Epithelial cell of prostate (primary cell): Measurements from ENCODE around the gene MSH3.
A peak's percentile ranks its signal among the peaks of the same experiment; 100 is the strongest.
"Not testable (repeated sequence)": the region's sequence is repeated elsewhere in the genome, so short reads cannot be mapped to it uniquely, and the experiment has no call there.

Source experiments
- DNase-seq: peaks from one replicate; pipeline ENCODE4 v3.0.0-alpha.2; 2011; ENCODE audit warnings: low read depth, low spot score
- H3K27ac ChIP-seq: fragments of 450-650 bp; 2 replicates; pipeline ENCODE4 v1.5.1; 2017; ENCODE audit warnings: mild to moderate bottlenecking

Gene MSH3

DNA sequence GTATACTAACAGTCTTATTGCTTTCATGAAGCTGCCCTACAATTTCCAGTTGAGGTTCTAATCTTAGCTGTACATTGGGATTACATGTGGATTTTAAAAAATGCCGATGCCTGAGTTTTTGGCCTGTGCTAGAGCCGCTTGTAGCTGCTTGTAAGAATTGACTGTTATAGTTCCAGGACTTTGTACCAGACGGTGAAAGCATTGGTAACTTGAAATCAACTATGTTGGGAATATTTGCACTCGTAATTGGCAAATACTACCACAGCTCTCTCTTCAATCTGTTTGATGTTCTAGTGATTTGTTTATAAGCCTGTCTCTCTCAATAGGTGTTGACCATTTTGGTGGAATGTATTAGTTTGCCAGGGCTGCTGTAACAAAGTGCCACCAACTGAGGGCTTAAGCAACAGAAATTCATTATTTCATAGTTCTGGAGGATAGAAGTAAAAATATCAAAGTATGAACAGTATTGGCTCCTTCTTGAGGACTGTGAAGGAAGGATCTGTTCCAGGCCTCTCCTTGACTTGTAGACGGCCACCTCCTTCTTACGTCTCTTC lies 50.8 kb downstream of the MSH3 start:
- no peak for DNase-seq
- H3K27ac ChIP-seq = no peak overlapping the region

DNA sequence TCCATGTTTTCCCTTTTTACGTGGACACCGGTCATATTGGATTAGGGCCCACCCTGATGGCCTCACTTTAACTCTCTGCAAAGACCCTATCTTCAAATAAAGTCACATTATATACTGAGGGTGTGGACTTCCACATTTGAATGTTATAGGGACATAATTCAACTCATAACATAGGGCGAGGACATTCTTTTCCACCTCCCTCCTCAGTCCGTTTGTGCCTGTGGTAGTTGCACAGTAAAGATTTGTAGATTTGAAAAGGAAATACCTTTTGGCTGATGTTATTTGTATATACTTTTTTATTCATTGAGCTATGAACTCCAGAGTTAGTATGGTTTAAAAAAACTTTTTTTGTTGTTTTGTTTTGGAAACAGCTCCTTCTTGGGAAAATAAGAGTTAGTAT lies 51.3 kb downstream of the MSH3 start:
- H3K27ac ChIP-seq = no peak overlapping the region

DNA sequence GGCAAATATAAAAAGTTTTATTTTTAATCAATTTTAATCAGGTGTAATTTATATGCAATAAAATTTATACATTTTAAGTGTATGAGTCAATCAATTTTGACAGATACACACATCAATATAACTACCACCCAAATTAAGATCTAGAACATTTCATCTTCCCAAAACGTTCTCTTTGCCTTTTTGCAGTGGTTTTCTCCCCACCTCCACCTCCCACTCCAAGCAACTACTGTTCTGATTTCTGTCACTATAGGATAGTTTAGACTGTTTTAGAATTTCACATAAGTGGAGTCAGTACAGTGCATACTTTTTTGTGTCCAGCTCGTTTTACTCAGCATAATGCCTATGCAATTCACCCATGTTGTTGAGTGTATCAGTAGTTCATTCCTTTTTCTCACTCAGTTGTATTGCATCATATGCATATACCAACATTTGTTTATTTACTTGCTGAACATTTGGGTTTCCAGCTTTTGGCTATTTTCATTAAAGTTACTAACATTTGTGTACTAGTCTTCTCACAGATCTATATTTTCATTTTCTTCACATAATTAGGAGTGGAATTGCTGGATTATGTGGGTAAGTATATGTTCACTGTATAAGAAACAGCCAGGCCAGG lies 52.5 kb downstream of the MSH3 start:
- no peak for DNase-seq
- H3K27ac ChIP-seq = no peak overlapping the region

More for the DNA sequence above, 51.3 kb downstream of the MSH3 start:
- DNase-seq = no peak

DNA sequence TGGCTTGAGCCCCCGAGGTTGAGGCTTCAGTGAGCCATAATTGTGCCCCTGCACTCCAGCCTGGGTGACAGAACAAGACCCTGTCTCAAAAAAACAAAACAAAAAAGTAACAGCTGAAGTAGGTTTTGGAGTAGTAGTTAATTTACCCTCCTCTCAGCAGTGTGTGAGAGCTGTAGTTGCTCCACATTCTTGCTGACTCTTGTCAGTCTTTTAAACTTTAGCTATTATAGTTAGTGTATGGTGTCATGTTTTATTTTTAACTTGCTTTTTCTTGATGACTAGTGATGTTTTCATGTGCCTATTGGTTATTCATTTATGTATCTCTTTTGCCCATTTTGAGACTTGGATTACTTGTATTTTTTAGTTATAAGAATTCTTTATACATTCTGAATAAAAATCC lies 53.2 kb downstream of the MSH3 start:
- DNase-seq = no peak
- H3K27ac ChIP-seq = no peak overlapping the region

DNA sequence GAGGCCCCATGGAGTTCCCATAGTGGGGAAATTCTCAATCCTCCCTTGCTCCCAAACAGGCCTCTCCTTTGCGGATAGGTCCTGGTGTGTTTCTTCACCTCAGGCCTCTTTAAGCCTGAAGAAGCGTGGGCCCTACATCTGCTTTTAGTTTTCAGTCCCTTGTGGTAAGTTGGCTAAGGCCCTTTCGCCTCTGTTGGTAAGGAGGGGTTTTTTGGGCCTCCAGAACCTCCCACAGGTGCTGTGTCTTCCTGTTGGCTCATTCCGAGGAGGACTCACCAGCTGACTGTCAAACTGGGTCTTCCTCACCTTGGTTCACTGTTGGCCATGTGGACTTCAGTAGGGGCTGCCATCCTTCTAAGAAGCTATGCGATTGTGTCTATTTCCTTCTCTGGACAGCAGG lies 56.8 kb downstream of the MSH3 start:
- DNase-seq = no peak
- H3K27ac ChIP-seq = no peak overlapping the region

DNA sequence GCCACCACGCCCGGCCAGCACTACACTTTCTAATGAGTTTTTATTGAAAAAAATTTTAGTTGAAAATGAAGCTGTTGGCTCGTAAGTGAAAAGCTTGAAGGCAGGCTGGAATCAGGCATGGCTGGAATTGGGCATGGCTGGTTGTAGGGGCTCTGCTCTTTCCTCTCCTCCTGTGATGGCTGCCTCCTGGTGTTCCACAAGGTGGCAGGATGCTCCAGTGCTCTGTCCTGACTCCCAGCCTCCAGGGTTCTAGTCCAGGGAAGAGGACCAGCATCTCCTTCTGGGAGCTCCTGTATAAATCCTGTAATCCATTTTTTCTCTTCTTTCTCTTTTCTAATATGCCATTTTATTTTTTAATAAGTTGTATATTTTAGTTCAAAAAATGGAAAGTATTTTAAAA lies 57.5 kb downstream of the MSH3 start:
- no peak overlapping the region for H3K27ac ChIP-seq
- no peak for DNase-seq

DNA sequence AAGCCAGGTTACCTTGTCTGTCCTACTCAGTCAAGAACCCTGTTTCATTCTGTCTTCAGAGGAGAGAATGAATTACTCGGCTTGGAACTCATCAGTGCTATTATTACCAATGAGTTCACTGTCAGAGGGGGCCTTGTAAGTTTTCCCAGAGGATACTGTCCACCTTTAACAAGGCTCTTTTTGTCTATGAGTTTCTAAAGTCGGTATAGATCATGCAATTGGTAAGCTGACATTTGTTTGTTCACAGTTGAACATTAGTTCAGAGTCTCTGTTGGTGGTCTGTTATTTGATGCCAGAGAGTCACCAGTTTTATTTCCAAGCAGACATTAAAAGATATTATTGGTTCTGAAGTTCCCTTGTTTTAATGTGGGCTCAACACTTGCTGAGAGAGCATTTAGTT lies 58.5 kb downstream of the MSH3 start:
- DNase-seq = no peak
- no peak overlapping the region for H3K27ac ChIP-seq

DNA sequence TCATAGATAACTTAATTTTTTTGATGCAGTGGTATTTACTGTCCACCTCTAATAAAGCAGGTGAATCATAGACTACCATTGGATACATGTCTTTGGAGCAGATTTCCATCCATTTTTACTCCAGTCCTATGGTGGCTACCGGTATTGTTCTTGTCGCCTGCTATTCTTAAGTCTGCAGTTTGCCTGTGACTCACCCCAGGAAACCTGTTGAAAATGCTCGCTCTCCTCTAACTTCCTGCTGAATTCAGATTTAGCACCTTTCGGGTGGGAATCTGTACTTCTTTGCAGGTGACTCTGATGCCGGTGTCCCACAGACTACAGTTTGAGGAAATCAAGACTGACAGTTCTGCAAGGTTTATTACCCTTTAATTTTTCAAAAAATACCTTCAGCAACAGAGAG lies 59.2 kb downstream of the MSH3 start:
- DNase-seq = no peak
- no peak overlapping the region for H3K27ac ChIP-seq

DNA sequence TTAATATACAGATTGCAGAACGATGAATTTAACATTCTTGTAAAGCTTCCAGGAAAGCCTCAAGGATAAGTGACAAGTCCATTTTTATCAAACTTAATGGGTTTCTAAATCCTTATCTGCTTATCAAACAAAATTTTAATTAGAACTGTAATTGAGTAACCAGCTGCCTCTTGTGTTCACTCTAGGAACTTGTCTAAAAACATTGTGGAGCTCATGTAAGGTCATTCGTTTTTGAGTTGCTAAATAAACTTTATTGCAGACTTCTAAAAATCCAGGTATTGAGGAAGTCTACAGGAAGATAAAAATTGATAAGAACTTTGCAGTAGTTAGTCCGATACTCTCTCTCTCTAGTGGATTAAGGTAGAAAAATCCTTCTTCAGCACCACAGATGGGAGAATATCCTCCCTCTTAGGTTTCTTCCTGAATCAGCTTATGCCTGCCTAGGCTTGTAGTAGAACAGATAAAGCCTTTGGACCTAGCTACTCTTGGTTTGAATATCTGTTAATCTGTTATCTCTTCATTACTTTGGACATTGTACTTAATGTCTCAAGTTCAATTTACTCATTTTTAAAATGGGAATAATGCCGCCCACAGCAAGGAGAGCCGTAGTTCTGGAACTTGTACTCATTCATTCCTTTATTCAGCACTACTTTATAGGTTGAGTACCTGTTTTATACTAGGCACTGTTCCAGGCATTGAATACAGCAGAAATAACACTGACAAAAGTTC lies 60.3 kb downstream of the MSH3 start:
- no peak for DNase-seq
- no peak overlapping the region for H3K27ac ChIP-seq

DNA sequence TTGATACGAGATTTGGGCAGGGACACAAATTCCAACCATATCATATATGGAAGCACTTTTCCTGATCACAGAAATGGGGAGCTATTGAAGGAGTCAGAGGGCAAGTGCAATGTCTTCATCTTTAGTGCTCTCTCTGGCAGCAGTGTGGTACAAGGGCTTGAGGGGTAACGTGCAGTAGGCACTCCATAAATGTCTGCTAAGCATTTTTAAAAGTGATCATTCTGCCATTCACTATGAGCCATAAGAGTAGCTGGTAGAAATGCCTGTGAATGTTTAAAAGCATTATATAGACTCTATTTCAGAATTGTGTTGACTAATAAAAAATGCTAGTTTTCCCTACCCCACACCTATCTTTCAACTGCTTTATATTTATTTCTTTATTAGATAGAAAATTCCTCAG lies 61.4 kb downstream of the MSH3 start:
- no peak overlapping the region for H3K27ac ChIP-seq
- no peak for DNase-seq

DNA sequence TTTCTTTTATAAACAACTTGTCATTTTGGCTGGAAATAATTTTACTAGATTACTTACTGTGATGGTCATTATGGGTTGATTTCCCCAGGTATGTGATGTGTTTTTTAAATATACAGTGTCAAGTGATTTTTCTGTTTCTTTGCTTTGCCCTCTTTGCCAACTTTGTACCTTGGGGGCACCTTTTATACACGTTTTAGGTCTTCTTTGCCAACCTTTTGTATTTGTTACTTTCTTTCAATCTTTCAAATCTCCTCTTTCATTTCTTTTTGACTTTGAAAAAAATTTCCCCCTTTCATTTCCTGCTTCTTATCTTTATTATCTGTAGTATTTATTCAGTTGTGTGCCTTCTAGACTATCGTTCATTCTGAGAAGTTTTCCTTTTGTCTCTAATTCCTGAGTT lies 65.7 kb downstream of the MSH3 start:
- DNase-seq = no peak
- no peak overlapping the region for H3K27ac ChIP-seq

DNA sequence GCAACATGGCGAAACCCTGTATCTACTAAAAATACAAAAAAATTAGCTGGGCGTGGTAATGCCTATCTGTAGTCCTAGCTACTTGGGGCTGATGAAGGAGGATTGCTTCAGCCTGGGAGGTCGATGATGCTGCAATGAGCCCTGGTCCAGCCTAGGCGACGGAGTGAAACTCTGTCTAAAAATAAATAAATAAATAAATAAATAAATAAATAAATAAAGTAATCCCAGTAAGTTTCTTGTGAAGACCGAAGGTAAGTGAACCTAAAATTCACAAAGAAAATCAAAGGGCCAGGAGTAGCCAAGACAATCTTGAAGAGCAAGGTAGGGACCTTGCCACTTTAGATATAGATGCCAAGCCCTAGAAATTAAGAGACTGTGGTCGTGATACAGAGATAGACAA lies 68.5 kb downstream of the MSH3 start:
- no peak overlapping the region for H3K27ac ChIP-seq
- DNase-seq = no peak

DNA sequence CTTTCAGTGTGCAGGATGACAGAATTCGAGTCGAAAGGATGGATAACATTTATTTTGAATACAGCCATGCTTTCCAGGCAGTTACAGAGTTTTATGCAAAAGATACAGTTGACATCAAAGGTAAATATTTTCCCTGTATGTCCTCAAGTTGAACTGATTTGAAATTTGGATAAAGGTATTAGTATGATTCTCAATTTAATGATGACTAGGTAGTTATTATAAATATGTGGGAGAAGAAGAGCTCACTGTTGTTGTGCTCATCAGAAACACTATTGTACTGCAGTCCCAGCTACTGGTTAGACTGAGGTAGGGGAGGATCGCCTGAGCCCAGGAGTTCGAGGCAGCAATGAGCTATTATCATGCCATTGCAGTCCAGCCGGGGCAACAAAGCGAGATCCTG lies 71.0 kb downstream of the MSH3 start:
- no peak for DNase-seq
- H3K27ac ChIP-seq = no peak overlapping the region

DNA sequence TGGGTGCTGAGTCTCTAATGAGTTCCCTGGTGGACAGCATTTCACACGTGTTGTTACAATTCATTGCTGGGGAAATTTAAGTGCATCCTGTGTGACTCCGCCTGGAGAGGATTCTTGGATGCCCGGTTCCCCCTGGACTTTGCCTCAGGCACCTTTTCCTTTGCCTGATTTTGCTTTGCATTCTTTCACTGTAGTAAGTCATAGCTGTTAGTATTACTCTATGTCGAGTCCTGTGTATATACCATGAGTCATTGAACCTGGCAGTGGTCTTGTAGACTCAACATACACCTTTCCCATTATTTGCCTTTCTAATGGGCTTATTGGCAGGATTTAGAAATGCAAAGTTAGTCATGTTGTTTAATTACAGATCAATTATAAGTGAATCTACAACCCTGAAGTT lies 82.3 kb downstream of the MSH3 start:
- no peak overlapping the region for H3K27ac ChIP-seq
- DNase-seq = peak; percentile 60

DNA sequence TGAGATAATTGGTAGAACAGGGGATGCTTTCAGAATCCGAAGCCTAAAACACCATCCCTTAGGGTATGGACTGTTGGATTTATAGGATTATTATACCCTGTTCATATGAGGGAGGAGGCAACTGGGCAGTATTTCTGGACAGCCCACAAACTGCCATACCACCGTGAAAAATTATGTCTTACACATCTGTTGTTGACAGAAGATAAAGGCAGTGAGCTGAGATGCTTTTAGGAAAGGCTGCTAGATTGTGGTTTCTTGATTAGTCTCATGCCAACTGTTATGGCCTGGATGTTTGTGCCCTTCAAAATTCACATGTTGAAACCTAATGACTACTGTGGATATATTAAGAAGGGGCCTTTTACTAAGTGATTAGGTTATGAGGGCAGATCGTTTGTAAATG lies 84.0 kb downstream of the MSH3 start:
- no peak overlapping the region for H3K27ac ChIP-seq
- no peak for DNase-seq

DNA sequence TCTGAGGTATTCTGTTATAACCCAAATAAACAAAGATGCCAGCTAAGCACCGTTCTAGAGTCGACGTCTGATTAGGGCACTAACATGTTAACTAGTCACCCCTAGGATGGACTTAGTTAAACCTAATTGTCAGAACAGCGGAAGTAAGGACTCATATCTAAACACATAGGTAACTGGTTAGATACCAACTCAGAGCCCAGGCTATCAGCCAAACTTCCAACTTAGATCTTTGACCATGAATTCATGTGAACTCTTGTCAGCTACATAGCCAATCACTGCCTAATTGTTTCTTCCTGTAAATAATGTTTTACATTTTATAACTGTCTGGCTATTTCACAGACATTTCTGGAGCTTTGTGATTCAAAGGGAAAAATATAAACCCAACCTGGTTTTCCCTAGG lies 84.6 kb downstream of the MSH3 start:
- no peak for DNase-seq
- no peak overlapping the region for H3K27ac ChIP-seq

DNA sequence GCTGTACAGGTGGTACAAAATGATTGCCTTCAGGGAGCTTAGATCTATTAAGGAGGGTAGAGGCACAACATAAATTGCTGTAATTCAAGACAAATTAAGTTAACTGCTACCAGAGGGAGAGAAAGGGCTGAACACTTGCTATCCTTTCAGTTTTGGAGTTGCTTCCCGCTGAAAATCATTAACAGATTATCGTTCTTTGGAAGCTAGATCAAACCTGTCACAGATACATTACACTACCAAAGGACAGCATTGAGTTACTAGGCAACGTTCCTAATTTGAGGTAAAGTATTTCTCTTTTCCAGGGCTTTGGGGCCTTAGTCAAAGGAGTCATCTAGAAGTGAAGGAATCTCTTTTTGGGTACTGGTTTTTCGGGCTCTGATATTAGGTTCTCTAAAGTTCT lies 85.0 kb downstream of the MSH3 start:
- no peak for DNase-seq
- no peak overlapping the region for H3K27ac ChIP-seq

DNA sequence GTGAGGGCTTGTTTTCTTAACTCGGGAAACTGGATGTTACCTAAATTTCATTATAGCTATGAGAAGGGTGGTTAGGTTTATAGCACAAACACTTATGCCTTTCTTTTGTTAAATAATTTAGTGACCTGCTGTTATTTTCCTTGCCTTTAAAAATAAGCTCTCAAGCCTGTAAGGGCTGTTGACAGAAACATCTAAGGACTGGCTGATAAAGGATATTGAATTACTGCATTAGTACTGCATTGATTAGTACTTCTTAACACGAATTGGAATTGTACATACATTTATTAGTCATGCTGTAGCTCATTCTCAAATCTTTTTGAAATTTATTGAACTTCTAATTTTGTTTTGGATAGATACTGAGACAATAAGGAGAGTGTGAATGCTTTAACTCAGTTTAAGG lies 85.4 kb downstream of the MSH3 start:
- no peak for DNase-seq
- H3K27ac ChIP-seq = no peak overlapping the region

DNA sequence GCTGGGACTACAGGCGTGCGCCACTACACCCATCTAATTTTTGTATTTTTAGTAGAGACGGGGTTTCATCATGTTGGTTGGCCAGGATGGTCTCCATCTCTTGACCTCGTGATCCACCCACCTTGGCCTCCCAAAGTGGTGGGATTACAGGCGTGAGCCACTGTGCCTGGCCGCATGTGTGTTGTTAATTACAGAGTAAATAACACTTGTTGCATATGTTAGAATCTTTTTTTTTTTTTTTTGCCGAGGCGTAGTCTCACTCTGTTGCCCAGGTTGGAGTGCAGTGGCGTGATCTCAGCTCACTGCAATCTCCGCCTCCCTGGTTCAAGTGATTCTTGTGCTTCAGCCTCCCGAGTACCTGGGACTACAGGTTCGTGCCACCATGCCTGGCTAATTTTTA lies 86.0 kb downstream of the MSH3 start:
- H3K27ac ChIP-seq, DNase-seq: not testable (repeated sequence)

DNA sequence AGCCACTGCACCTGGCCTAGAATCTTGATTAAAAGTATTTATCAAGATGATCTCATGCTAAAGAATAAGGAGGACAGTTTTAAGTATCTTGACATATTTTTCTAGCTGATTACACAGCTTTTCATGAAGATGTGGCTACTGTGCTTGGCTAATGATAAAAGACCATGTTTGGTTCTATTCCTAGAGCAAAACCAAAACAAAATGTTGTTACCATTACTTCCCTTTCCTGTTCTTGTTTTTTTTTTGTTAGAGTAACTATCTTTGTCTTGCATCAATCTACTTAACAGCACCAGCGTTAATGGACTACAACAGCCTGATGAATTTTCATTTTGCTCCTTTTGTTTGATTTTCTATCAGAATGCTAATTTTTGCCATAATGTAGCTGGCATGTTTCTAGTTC lies 86.5 kb downstream of the MSH3 start:
- H3K27ac ChIP-seq = no peak overlapping the region
- no peak for DNase-seq

DNA sequence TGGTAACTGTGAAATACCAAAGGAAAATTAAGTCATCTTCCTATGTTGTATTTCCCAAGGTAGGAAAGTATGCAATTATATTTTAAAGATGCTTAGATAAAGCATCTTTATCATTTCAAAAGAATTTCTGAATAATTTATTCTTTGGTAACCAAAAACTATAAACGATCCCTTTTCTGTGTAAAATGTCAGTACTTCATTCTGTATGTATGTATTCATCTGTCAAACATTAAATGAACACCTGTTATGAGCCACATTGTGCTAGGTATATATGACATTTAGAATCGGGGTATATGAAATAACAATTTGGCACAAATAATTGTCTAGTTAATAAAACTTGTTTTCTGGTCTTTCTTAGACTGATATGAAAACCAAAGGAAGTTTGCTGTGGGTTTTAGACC lies 89.7 kb downstream of the MSH3 start:
- H3K27ac ChIP-seq = no peak overlapping the region
- DNase-seq = no peak

DNA sequence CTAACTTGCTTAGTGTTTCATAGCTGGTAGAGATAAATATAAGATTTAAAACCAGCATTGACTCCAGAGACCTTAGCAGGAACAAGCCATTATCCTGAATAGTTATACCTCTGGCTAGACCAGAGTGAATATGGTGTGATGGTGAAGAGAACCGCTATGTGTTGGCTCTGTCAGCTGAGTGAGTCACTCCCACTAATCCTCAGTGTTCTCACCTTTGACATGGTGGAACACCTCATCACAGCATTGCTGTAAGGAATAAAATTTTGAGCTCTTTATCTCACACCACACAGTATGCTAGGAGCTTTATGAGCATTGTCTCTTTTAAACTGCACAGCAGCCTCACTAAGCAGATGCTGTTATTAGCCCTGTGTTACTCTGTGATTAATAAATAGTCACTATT lies 91.0 kb downstream of the MSH3 start:
- H3K27ac ChIP-seq = no peak overlapping the region
- no peak for DNase-seq
